Liver (tissue), 9 donors: ENCODE data around the gene PDE10A. TPM values are rescaled to one million over a fixed set of nuclear protein-coding genes. Genes with fewer than 3 reads are reported as not detected.
"Not testable (repeated sequence)": the region's sequence is repeated elsewhere in the genome, so short reads cannot be mapped to it uniquely, and the experiment has no call there.

Experiments
- DNase-seq: peaks from one replicate; pipeline ENCODE4 v3.0.0-alpha.2; 2017; ENCODE audit warnings: low spot score
- H3K27ac ChIP-seq, 2 donors: one replicate each; pipeline ENCODE4 v1.7.0; 2013; ENCODE audit warnings: inconsistent platforms in 2 of 2, low read length in 2 of 2, control low read depth in 1 of 2, low read depth in 1 of 2, mild to moderate bottlenecking in 1 of 2
- H3K27me3 ChIP-seq, 4 donors: one replicate each; pipeline versions ENCODE4 v1.6.1 to v1.7.0; 2013; ENCODE audit warnings: low read length in 3 of 4, inconsistent platforms in 1 of 4, mild to moderate bottlenecking in 1 of 4, moderate library complexity in 1 of 4; ENCODE audit not compliant: control insufficient read depth in 4 of 4, insufficient read depth in 4 of 4
- H3K36me3 ChIP-seq, 4 donors: one replicate each; pipeline versions ENCODE4 v1.6.1 to v1.7.0; 2013; ENCODE audit warnings: low read length in 3 of 4, mild to moderate bottlenecking in 3 of 4, low read depth in 1 of 4, moderate library complexity in 1 of 4; ENCODE audit not compliant: control insufficient read depth in 4 of 4, insufficient read depth in 3 of 4
- H3K4me1 ChIP-seq, 4 donors: one replicate each; pipeline versions ENCODE4 v1.6.1 to v1.7.0; 2013; ENCODE audit warnings: low read length in 3 of 4, mild to moderate bottlenecking in 3 of 4, moderate library complexity in 1 of 4; ENCODE audit not compliant: control insufficient read depth in 4 of 4, insufficient read depth in 4 of 4
- H3K4me3 ChIP-seq, 3 donors: one replicate each; pipeline versions ENCODE4 v1.6.1 to v1.7.0; 2013; ENCODE audit warnings: low read length in 3 of 3, control low read depth in 1 of 3, low read depth in 1 of 3, mild to moderate bottlenecking in 1 of 3
- H3K9ac ChIP-seq, 2 donors: one replicate each; pipeline ENCODE4 v1.7.0; 2013; ENCODE audit warnings: low read length in 2 of 2, mild to moderate bottlenecking in 2 of 2, moderate library complexity in 2 of 2, control low read depth in 1 of 2, low read depth in 1 of 2
- H3K9me3 ChIP-seq, 4 donors: one replicate each; pipeline versions ENCODE4 v1.6.1 to v1.7.0; 2013; ENCODE audit warnings: low read length in 3 of 4; ENCODE audit not compliant: control insufficient read depth in 4 of 4
- EGR1 ChIP-seq, 2 donors: IDR thresholded peaks; 2 replicates each; pipeline ENCODE4 v1.6.1; 2016 to 2018; ENCODE audit warnings: antibody characterized with exemption in 2 of 2, low read depth in 2 of 2
- FOXA1 ChIP-seq: IDR thresholded peaks from 2 replicates; pipeline ENCODE4 v1.6.1; 2016; ENCODE audit warnings: antibody characterized with exemption
- GABPA ChIP-seq, 2 donors: IDR thresholded peaks in 1 of 2; conservative IDR thresholded peaks in 1 of 2; 2 replicates each; pipeline ENCODE4 v1.6.1; 2016; ENCODE audit warnings: antibody characterized with exemption in 2 of 2, mild to moderate bottlenecking in 1 of 2, moderate library complexity in 1 of 2
- HNF4A ChIP-seq, 2 donors: conservative IDR thresholded peaks; 2 replicates each; pipeline ENCODE4 v1.6.1; 2016; ENCODE audit warnings: antibody characterized with exemption in 2 of 2, mild to moderate bottlenecking in 2 of 2
- HNF4G ChIP-seq: IDR thresholded peaks from 2 replicates; pipeline ENCODE4 v1.6.1; 2016; ENCODE audit warnings: antibody characterized with exemption
- JUND ChIP-seq, 2 donors: IDR thresholded peaks; 2 replicates each; pipeline ENCODE4 v1.6.1; 2016; ENCODE audit warnings: antibody characterized with exemption in 2 of 2
- NR2F2 ChIP-seq: IDR thresholded peaks from 2 replicates; pipeline ENCODE4 v1.6.1; 2016; ENCODE audit warnings: antibody characterized with exemption
- RAD21 ChIP-seq, 2 donors: IDR thresholded peaks; 2 replicates each; pipeline ENCODE4 v1.6.1; 2016; ENCODE audit warnings: antibody characterized with exemption in 2 of 2, mild to moderate bottlenecking in 2 of 2
- RXRA ChIP-seq, 2 donors: IDR thresholded peaks; 2 replicates each; pipeline ENCODE4 v1.6.1; 2017 to 2018; ENCODE audit warnings: antibody characterized with exemption in 2 of 2, mild to moderate bottlenecking in 1 of 2
- SP1 ChIP-seq: IDR thresholded peaks from 2 replicates; pipeline ENCODE4 v1.6.1; 2018; ENCODE audit warnings: antibody characterized with exemption, mild to moderate bottlenecking
- TAF1 ChIP-seq: conservative IDR thresholded peaks from 2 replicates; pipeline ENCODE4 v1.6.1; 2016; ENCODE audit warnings: antibody characterized with exemption, mild to moderate bottlenecking
- YY1 ChIP-seq: IDR thresholded peaks from 2 replicates; pipeline ENCODE4 v1.6.1; 2016; ENCODE audit warnings: antibody characterized with exemption, mild to moderate bottlenecking
- WGBS: extraction: QIAGEN DNeasy Blood & Tissue Kit; methylation state at CpG from one replicate; pipeline ENCODE4 v1.1.7; 2013; 5-methylcytosine and 5-hydroxymethylcytosine counted together
- polyA plus RNA-seq, 2 donors: library from polyadenylated mRNA; stranded (reverse) in 1 of 2; unstranded in 1 of 2; fragments of 200-250 nt in 1 of 2; fragments of >200 nt in 1 of 2; fragmentation: Nextera tagmentation in 1 of 2; extraction: Ambion mirVana in 1 of 2; gene quantifications; one replicate each; pipeline versions ENCODE4 v1.2.1 to v1.2.3, GENCODE V29; 2013 to 2015
- total RNA-seq, 2 donors: library from RNA; depleted of rRNA; stranded (reverse); fragments of >200 nt; gene quantifications; one replicate each; pipeline ENCODE4 v1.2.3, GENCODE V29; 2014
- TF ChIP-seq, protein P1 (sequence below): IDR thresholded peaks from 2 replicates; pipeline ENCODE4 v1.6.1; 2016; ENCODE audit warnings: antibody characterized with exemption, mild to moderate bottlenecking
- TF ChIP-seq, protein P2 (sequence below): IDR thresholded peaks from 2 replicates; pipeline ENCODE4 v1.6.1; 2016; ENCODE audit warnings: antibody characterized with exemption
- TF ChIP-seq, protein P3 (sequence below): fragments of 150-350 bp; IDR thresholded peaks from 2 replicates; pipeline ENCODE4 v1.5.1; 2017; ENCODE audit warnings: improper control_type of control experiment, low read depth, low read length; ENCODE audit not compliant: missing input control
- TF ChIP-seq, protein P4 (sequence below): IDR thresholded peaks from 2 replicates; pipeline ENCODE4 v1.6.1; 2016; ENCODE audit warnings: antibody characterized with exemption
- donor health status: healthy.
- donor health status: healthy.
- donor health status: healthy.
- donor health status: healthy.
- donor health status: healthy.

The PDE10A gene
- total and polyA plus RNA-seq, 4 donors = 0.20 to 1.7 (median 0.47) TPM

DNA sequence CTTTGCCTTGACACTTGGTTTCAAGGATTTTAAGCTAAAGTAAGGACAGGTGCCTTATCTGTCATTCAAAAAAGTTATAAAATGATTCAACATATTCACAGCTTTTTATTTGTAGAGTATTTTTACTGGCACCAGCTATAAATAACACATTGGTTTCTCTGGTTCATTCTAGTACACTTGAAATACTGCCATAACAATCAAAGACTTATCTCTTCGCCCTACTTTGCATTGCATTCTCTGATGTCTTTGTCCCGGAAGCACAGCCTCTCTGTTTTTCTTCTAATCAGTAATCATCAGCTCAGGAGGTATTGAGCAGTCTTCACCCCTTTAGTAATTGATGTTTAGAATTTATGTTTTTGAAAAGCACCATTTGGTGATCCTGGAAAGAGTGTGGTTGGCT, 156.4 kb downstream of the PDE10A start:
- TF ChIP-seq RXRA (IDR thresholded peaks at IDR 0.05) = no peak
- no peak for TF ChIP-seq TAF1
- no peak for TF ChIP-seq FOXA1
- no peak for TF ChIP-seq NR2F2
- no peak for TF ChIP-seq EGR1 (IDR thresholded peaks at IDR 0.05; ENCODE audit: low read depth in 2 of 2)
- H3K27me3 ChIP-seq = no peaks in the 10 kb centered on the region
- no peaks in the 10 kb centered on the region for H3K4me1 ChIP-seq
- no peak overlapping the region for H3K9ac ChIP-seq
- 79% methylated on average over 2 of the region's 2 CpGs for WGBS
- H3K36me3 ChIP-seq = no peaks in the 10 kb centered on the region
- DNase-seq = no peak
- H3K4me3 ChIP-seq = no peak overlapping the region
- H3K9me3 ChIP-seq = no peaks in the 10 kb centered on the region
- no peak overlapping the region for H3K27ac ChIP-seq

DNA sequence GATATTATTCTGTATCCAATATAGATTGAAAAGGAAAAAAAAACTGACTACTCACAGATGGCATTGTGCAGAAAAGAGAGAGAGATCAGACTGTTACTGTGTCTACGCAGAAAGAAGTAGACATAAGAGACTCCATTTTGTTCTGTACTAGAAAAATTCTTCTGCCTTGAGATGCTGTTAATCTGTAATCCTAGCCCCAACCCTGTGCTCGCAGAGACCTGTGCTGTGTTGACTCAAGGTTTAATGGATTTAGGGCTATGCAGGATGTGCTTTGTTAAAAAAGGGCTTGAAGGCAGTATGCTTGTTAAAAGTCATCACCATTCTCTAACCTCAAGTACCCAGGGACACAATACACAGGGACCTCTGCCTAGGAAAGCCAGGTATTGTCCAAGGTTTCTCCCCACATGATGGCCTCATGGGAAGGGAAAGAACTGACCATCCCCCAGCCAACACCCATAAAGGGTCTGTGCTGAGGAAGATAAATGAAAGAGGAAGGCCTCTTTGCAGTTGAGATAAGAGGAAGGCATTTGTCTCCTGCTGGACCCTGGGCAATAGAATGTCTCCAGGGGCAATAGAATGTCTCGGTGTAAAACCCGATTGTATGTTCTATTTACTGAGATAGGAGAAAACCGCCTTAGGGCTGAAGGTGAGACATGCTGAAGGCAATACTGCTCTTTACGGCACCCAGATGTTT, 162.7 kb downstream of the PDE10A start:
- H3K9ac ChIP-seq, H3K4me1 ChIP-seq, H3K4me3 ChIP-seq, H3K9me3 ChIP-seq, H3K36me3 ChIP-seq, H3K27me3 ChIP-seq, DNase-seq, H3K27ac ChIP-seq: not testable (repeated sequence)
- 48% methylated on average over 6 of the region's 6 CpGs for WGBS

DNA sequence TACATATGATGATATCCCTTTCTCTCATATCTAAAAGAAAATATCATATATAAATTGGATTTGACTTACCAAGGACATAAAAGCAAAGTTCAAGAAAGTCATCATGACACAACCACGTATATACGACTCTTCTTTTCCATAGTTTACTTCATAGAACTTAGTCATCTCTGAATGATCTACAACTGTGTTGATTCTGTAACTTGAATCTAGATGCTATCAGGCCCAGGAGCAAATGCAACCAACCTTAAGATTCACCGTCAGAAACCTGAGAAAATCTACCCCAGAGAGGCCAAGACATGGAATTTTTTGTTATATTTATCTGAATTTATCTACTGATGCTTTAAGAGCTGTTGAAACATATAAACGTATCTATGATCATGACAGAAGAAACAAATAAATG, 165.6 kb downstream of the PDE10A start:
- TF ChIP-seq, protein P1, sequence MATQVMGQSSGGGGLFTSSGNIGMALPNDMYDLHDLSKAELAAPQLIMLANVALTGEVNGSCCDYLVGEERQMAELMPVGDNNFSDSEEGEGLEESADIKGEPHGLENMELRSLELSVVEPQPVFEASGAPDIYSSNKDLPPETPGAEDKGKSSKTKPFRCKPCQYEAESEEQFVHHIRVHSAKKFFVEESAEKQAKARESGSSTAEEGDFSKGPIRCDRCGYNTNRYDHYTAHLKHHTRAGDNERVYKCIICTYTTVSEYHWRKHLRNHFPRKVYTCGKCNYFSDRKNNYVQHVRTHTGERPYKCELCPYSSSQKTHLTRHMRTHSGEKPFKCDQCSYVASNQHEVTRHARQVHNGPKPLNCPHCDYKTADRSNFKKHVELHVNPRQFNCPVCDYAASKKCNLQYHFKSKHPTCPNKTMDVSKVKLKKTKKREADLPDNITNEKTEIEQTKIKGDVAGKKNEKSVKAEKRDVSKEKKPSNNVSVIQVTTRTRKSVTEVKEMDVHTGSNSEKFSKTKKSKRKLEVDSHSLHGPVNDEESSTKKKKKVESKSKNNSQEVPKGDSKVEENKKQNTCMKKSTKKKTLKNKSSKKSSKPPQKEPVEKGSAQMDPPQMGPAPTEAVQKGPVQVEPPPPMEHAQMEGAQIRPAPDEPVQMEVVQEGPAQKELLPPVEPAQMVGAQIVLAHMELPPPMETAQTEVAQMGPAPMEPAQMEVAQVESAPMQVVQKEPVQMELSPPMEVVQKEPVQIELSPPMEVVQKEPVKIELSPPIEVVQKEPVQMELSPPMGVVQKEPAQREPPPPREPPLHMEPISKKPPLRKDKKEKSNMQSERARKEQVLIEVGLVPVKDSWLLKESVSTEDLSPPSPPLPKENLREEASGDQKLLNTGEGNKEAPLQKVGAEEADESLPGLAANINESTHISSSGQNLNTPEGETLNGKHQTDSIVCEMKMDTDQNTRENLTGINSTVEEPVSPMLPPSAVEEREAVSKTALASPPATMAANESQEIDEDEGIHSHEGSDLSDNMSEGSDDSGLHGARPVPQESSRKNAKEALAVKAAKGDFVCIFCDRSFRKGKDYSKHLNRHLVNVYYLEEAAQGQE = no peak
- TF ChIP-seq, protein P2, sequence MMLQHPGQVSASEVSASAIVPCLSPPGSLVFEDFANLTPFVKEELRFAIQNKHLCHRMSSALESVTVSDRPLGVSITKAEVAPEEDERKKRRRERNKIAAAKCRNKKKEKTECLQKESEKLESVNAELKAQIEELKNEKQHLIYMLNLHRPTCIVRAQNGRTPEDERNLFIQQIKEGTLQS = no peak
- TF ChIP-seq JUND (IDR thresholded peaks at IDR 0.05) (no peak), RXRA (IDR thresholded peaks at IDR 0.05) (no peak), GABPA (IDR thresholded peaks at IDR 0.05 in 1 of 2, conservative IDR thresholded peaks at IDR 0.05 in 1 of 2) (no peak), YY1 (no peak), HNF4G (no peak), SP1 (no peak), RAD21 (IDR thresholded peaks at IDR 0.05) (no peak), NR2F2 (no peak), HNF4A (conservative IDR thresholded peaks at IDR 0.05) (no peak)
- TF ChIP-seq, protein P3, sequence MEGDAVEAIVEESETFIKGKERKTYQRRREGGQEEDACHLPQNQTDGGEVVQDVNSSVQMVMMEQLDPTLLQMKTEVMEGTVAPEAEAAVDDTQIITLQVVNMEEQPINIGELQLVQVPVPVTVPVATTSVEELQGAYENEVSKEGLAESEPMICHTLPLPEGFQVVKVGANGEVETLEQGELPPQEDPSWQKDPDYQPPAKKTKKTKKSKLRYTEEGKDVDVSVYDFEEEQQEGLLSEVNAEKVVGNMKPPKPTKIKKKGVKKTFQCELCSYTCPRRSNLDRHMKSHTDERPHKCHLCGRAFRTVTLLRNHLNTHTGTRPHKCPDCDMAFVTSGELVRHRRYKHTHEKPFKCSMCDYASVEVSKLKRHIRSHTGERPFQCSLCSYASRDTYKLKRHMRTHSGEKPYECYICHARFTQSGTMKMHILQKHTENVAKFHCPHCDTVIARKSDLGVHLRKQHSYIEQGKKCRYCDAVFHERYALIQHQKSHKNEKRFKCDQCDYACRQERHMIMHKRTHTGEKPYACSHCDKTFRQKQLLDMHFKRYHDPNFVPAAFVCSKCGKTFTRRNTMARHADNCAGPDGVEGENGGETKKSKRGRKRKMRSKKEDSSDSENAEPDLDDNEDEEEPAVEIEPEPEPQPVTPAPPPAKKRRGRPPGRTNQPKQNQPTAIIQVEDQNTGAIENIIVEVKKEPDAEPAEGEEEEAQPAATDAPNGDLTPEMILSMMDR = no peak
- TF ChIP-seq, protein P4, sequence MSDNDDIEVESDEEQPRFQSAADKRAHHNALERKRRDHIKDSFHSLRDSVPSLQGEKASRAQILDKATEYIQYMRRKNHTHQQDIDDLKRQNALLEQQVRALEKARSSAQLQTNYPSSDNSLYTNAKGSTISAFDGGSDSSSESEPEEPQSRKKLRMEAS = no peak
- H3K9ac ChIP-seq = no peak overlapping the region
- H3K27me3 ChIP-seq = no peaks in the 10 kb centered on the region
- no peaks in the 10 kb centered on the region for H3K4me1 ChIP-seq
- no peak for DNase-seq
- H3K9me3 ChIP-seq = no peaks in the 10 kb centered on the region
- H3K27ac ChIP-seq = no peak overlapping the region
- 75% methylated on average over 4 of the region's 4 CpGs for WGBS
- no peaks in the 10 kb centered on the region for H3K36me3 ChIP-seq
- no peak overlapping the region for H3K4me3 ChIP-seq
